GM23248 (cell line): ENCODE data around the gene NUP153. TPM values are rescaled to one million over a fixed set of nuclear protein-coding genes. Genes with fewer than 3 reads are reported as not detected.

Experiments used
- DNase-seq: peaks from one replicate; pipeline ENCODE4 v3.0.0-alpha.2; 2015
- H2AFZ ChIP-seq: fragments of 200-600 bp; sonication (generic); 2 replicates; pipeline ENCODE4 v1.6.1; 2016; ENCODE audit warnings: antibody characterized with exemption
- H3F3A ChIP-seq: fragments of 200-600 bp; sonication (generic); 2 replicates; pipeline ENCODE4 v1.6.1; 2016; ENCODE audit warnings: mild to moderate bottlenecking, antibody characterized with exemption, mixed run types; ENCODE audit not compliant: insufficient read depth
- H3K27ac ChIP-seq: fragments of 200-600 bp; sonication (generic); 2 replicates; pipeline ENCODE4 v1.5.1; 2016; ENCODE audit warnings: mild to moderate bottlenecking
- H3K27me3 ChIP-seq: fragments of 200-600 bp; sonication (generic); replicated peaks from 2 replicates; pipeline ENCODE4 v1.6.1; 2016; ENCODE audit warnings: mild to moderate bottlenecking; ENCODE audit not compliant: insufficient read depth
- H3K36me3 ChIP-seq: fragments of 200-600 bp; sonication (generic); 2 replicates; pipeline ENCODE4 v1.6.1; 2016; ENCODE audit warnings: low read depth, mild to moderate bottlenecking
- H3K4me1 ChIP-seq: fragments of 200-600 bp; sonication (generic); 2 replicates; pipeline ENCODE4 v1.6.1; 2016; ENCODE audit warnings: mild to moderate bottlenecking; ENCODE audit not compliant: insufficient read depth
- H3K4me2 ChIP-seq: fragments of 200-600 bp; sonication (generic); one replicate; pipeline ENCODE4 v1.6.1; 2016; ENCODE audit warnings: mild to moderate bottlenecking; ENCODE audit not compliant: unreplicated experiment
- H3K4me3 ChIP-seq: fragments of 200-600 bp; sonication (generic); 2 replicates; pipeline ENCODE4 v1.5.1; 2016; ENCODE audit warnings: mild to moderate bottlenecking
- H3K79me2 ChIP-seq: fragments of 200-600 bp; sonication (generic); 2 replicates; pipeline ENCODE4 v1.6.1; 2016; ENCODE audit warnings: mild to moderate bottlenecking; ENCODE audit not compliant: insufficient read depth
- H3K9ac ChIP-seq: fragments of 200-600 bp; sonication (generic); 2 replicates; pipeline ENCODE4 v1.6.1; 2016; ENCODE audit warnings: mild to moderate bottlenecking
- H3K9me2 ChIP-seq: fragments of 200-600 bp; sonication (generic); 2 replicates; pipeline ENCODE4 v1.6.1; 2016; ENCODE audit warnings: mixed run types, mild to moderate bottlenecking, moderate library complexity; ENCODE audit not compliant: insufficient read depth
- H3K9me3 ChIP-seq: fragments of 200-600 bp; sonication (generic); one replicate; pipeline ENCODE4 v1.6.1; 2017; ENCODE audit warnings: low read depth
- H4K20me1 ChIP-seq: fragments of 200-600 bp; sonication (generic); 2 replicates; pipeline ENCODE4 v1.6.0; 2016; ENCODE audit not compliant: insufficient read depth
- EZH2 ChIP-seq: fragments of 200-600 bp; sonication (generic); IDR thresholded peaks from 2 replicates; pipeline ENCODE4 v1.6.1; 2018; ENCODE audit warnings: antibody characterized with exemption, mild to moderate bottlenecking; ENCODE audit not compliant: insufficient read depth, poor library complexity, severe bottlenecking
- EZH2phosphoT487 ChIP-seq: fragments of 200-600 bp; sonication (generic); IDR thresholded peaks from 2 replicates; pipeline ENCODE4 v1.6.1; 2018; ENCODE audit warnings: antibody characterized with exemption, moderate library complexity, mild to moderate bottlenecking, low read depth; ENCODE audit not compliant: insufficient read depth
- WGBS, 2 experiments: methylation state at CpG; one replicate each; pipeline ENCODE4 v1.1.6; 2015 to 2017; ENCODE audit warnings: low lambda C conversion rate in 2 of 2, low coverage in 1 of 2; ENCODE audit errors: missing lambda C conversion rate in 2 of 2; 5-methylcytosine and 5-hydroxymethylcytosine counted together
- in situ Hi-C: fragments of 300-500 bp; cut with MboI; formaldehyde crosslinking; loops from 2 replicates; pipeline ENCODE4 v1.15.0; 2020
- polyA plus RNA-seq: library from polyadenylated mRNA; unstranded; fragments of >200 nt; fragmentation: Nextera tagmentation; extraction: Ambion mirVana; gene quantifications from 2 replicates; pipeline ENCODE4 v1.2.1, GENCODE V29; 2016
- total RNA-seq: library from RNA; depleted of rRNA; stranded (reverse); fragments of >200 nt; shearing (Covaris generic); gene quantifications from 2 replicates; pipeline ENCODE4 v1.2.3, GENCODE V29; 2014

NUP153 gene
- total and polyA plus RNA-seq, 2 experiments from 2014 or later: 12.6 to 25.3 TPM

DNA sequence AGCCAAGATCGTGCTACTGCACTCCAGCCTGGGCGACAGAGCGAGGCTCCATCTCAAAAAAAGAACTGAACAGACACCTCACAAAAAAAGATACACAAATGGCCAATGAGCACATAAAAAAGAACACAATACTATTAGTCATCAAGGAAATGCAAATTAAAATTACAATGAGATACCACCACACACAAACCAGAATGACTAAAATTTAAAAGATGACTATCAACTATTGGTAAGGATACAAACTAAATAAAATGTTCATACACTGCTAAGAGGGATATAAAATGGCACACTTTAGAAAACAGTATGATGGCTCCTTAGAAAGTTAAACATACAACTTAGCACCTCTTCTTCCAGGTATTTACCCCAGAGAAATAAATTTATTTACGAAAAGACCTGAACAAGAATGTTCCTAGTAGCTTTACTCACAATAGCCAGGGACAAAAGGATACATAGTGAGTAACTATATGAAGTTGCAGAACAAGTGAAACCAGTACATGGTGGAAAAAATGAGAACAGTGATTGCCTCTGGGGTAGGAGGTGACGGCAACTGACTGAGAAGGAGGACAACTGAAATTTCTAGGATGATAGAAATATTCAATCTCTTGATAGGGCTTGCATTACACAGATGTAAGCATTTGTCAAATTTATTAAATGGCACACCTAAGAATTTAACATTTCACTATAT, 53.4 kb downstream of the NUP153 start:
- H3K9me2 ChIP-seq: no peaks in the 10 kb centered on the region
- TF ChIP-seq EZH2phosphoT487 (no peak), EZH2 (no peak)
- no peak overlapping the region for H3K4me3 ChIP-seq
- peaks cover 12% of the 10 kb centered on the region for H3F3A ChIP-seq
- no peak overlapping the region for H3K4me2 ChIP-seq
- H3K4me1 ChIP-seq: no peaks in the 10 kb centered on the region
- no peaks in the 10 kb centered on the region for H3K27me3 ChIP-seq
- peaks cover 32% of the 10 kb centered on the region for H3K36me3 ChIP-seq
- H4K20me1 ChIP-seq: no peaks in the 10 kb centered on the region
- no peaks in the 10 kb centered on the region for H3K9me3 ChIP-seq
- in situ Hi-C loops: no loop called here
- 77 to 80% methylated on average over 5 of the region's 5 CpGs for WGBS, 2 experiments
- H2AFZ ChIP-seq: no peak overlapping the region
- H3K79me2 ChIP-seq: peaks cover 90% of the 10 kb centered on the region
- no peak overlapping the region for H3K27ac ChIP-seq
- no peak for DNase-seq
- no peak overlapping the region for H3K9ac ChIP-seq

GRCh38 chr6:17650656-17651309, 55.9 kb downstream of the NUP153 start:
- Histone ChIP-seq H2AFZ (no peak overlapping the region), H3K9ac (no peak overlapping the region), H3K9me3 (no peaks in the 10 kb centered on the region), H3K4me3 (no peak overlapping the region), H3K27me3 (no peaks in the 10 kb centered on the region), H3K79me2 (peaks cover 77% of the 10 kb centered on the region), H3F3A (peaks cover 12% of the 10 kb centered on the region), H3K4me1 (no peaks in the 10 kb centered on the region), H3K36me3 (peaks cover 54% of the 10 kb centered on the region), H3K27ac (no peak overlapping the region), H3K9me2 (no peaks in the 10 kb centered on the region), H4K20me1 (no peaks in the 10 kb centered on the region), H3K4me2 (no peak overlapping the region)
- in situ Hi-C loops: no loop called here
- 93 to 97% methylated on average over 3 of the region's 3 CpGs for WGBS, 2 experiments
- no peak for TF ChIP-seq EZH2phosphoT487
- TF ChIP-seq EZH2: no peak
- no peak for DNase-seq

GRCh38 chr6:17648745-17649144, 58.0 kb downstream of the NUP153 start:
- peaks cover 67% of the 10 kb centered on the region for H3K36me3 ChIP-seq
- no peaks in the 10 kb centered on the region for H4K20me1 ChIP-seq
- 98 to 100% methylated on average over 3 of the region's 3 CpGs for WGBS, 2 experiments
- no peak for TF ChIP-seq EZH2
- TF ChIP-seq EZH2phosphoT487: no peak
- H3K27ac ChIP-seq: no peak overlapping the region
- DNase-seq: no peak
- no peaks in the 10 kb centered on the region for H3K4me1 ChIP-seq
- in situ Hi-C loops: no loop called here
- H3K4me3 ChIP-seq: no peak overlapping the region
- peaks cover 5% of the 10 kb centered on the region for H3F3A ChIP-seq
- no peaks in the 10 kb centered on the region for H3K9me3 ChIP-seq
- no peak overlapping the region for H3K9ac ChIP-seq
- H2AFZ ChIP-seq: no peak overlapping the region
- peaks cover 60% of the 10 kb centered on the region for H3K79me2 ChIP-seq
- no peaks in the 10 kb centered on the region for H3K9me2 ChIP-seq
- H3K4me2 ChIP-seq: no peak overlapping the region
- no peaks in the 10 kb centered on the region for H3K27me3 ChIP-seq

DNA sequence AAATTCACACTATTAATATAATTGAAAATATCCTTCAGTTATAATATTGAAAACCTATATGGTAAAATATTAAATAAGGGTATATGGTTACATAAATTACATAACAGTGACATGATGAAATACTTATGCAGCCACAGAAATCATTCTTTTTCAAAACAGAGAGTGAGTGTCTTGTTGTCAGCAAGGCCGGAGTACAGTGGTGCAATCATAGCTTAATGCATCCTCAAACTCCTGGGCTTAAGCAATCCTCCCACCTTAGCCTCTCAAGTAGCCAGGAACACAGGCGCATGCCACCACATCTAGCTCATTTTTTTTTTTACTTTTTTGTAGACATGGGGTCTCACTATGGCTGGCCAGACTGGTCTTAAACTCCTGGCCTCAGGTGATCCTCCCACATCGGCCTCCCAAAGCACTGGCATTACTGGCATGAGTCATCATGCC, 66.2 kb downstream of the NUP153 start:
- no peak overlapping the region for H3K4me2 ChIP-seq
- H4K20me1 ChIP-seq: peaks cover 4% of the 10 kb centered on the region
- in situ Hi-C loops: no loop called here
- H2AFZ ChIP-seq: no peak overlapping the region
- H3K27ac ChIP-seq: no peak overlapping the region
- TF ChIP-seq EZH2 (no peak), EZH2phosphoT487 (no peak)
- H3K4me3 ChIP-seq: no peak overlapping the region
- H3K27me3 ChIP-seq: no peaks in the 10 kb centered on the region
- no peaks in the 10 kb centered on the region for H3K9me3 ChIP-seq
- H3K9me2 ChIP-seq: no peaks in the 10 kb centered on the region
- peak; percentile 36 for DNase-seq
- no peak overlapping the region for H3K9ac ChIP-seq
- H3F3A ChIP-seq: peaks cover 7% of the 10 kb centered on the region
- peaks cover 78% of the 10 kb centered on the region for H3K36me3 ChIP-seq
- H3K4me1 ChIP-seq: no peaks in the 10 kb centered on the region
- 91 to 99% methylated on average over 3 of the region's 3 CpGs for WGBS, 2 experiments
- peaks cover 83% of the 10 kb centered on the region for H3K79me2 ChIP-seq
